Mesodermal cell (in vitro differentiated cells): ENCODE data around the gene TRPM6. TPM values are rescaled to one million over a fixed set of nuclear protein-coding genes. Genes with fewer than 3 reads are reported as not detected.
"Not testable (repeated sequence)": the region's sequence is repeated elsewhere in the genome, so short reads cannot be mapped to it uniquely, and the experiment has no call there.

Experiments used
- H3K27ac ChIP-seq: 2 replicates; pipeline ENCODE4 v1.7.0; 2013; ENCODE audit warnings: mild to moderate bottlenecking, low read depth, low read length, moderate library complexity; ENCODE audit not compliant: severe bottlenecking
- H3K36me3 ChIP-seq: 2 replicates; pipeline ENCODE4 v1.7.1; 2013; ENCODE audit warnings: mild to moderate bottlenecking, low read length, moderate library complexity; ENCODE audit not compliant: control insufficient read depth, insufficient read depth
- H3K4me1 ChIP-seq: one replicate; pipeline ENCODE4 v1.7.1; 2013; ENCODE audit warnings: mild to moderate bottlenecking, low read length; ENCODE audit not compliant: insufficient read depth, control insufficient read depth, poor library complexity, severe bottlenecking
- H3K4me3 ChIP-seq: 2 replicates; pipeline ENCODE4 v1.7.0; 2013; ENCODE audit warnings: low read length, control low read depth, mild to moderate bottlenecking; ENCODE audit not compliant: insufficient read depth, poor library complexity, severe bottlenecking; ENCODE audit errors: extremely low read depth
- H3K9me3 ChIP-seq: 2 replicates; pipeline ENCODE4 v1.7.1; 2013; ENCODE audit warnings: mild to moderate bottlenecking, low read length, moderate library complexity; ENCODE audit not compliant: control insufficient read depth
- WGBS, 2 experiments: methylation state at CpG; one replicate each; pipeline ENCODE4 v1.1.5; 2013; ENCODE audit warnings: missing lambda C conversion rate in 2 of 2; ENCODE audit not compliant: insufficient coverage in 2 of 2; 5-methylcytosine and 5-hydroxymethylcytosine counted together
- polyA plus RNA-seq, 2 experiments: library from polyadenylated mRNA; stranded (reverse); fragments of 50-300 nt; gene quantifications; one replicate each; pipeline ENCODE4 v1.2.3, GENCODE V29; 2013

TRPM6 gene, protein sequence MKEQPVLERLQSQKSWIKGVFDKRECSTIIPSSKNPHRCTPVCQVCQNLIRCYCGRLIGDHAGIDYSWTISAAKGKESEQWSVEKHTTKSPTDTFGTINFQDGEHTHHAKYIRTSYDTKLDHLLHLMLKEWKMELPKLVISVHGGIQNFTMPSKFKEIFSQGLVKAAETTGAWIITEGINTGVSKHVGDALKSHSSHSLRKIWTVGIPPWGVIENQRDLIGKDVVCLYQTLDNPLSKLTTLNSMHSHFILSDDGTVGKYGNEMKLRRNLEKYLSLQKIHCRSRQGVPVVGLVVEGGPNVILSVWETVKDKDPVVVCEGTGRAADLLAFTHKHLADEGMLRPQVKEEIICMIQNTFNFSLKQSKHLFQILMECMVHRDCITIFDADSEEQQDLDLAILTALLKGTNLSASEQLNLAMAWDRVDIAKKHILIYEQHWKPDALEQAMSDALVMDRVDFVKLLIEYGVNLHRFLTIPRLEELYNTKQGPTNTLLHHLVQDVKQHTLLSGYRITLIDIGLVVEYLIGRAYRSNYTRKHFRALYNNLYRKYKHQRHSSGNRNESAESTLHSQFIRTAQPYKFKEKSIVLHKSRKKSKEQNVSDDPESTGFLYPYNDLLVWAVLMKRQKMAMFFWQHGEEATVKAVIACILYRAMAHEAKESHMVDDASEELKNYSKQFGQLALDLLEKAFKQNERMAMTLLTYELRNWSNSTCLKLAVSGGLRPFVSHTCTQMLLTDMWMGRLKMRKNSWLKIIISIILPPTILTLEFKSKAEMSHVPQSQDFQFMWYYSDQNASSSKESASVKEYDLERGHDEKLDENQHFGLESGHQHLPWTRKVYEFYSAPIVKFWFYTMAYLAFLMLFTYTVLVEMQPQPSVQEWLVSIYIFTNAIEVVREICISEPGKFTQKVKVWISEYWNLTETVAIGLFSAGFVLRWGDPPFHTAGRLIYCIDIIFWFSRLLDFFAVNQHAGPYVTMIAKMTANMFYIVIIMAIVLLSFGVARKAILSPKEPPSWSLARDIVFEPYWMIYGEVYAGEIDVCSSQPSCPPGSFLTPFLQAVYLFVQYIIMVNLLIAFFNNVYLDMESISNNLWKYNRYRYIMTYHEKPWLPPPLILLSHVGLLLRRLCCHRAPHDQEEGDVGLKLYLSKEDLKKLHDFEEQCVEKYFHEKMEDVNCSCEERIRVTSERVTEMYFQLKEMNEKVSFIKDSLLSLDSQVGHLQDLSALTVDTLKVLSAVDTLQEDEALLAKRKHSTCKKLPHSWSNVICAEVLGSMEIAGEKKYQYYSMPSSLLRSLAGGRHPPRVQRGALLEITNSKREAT (N-terminal part only)
- 0.22 TPM for polyA plus RNA-seq (2013, experiment 1 of 2)
- 0.10 TPM for polyA plus RNA-seq (2013, experiment 2 of 2)

DNA sequence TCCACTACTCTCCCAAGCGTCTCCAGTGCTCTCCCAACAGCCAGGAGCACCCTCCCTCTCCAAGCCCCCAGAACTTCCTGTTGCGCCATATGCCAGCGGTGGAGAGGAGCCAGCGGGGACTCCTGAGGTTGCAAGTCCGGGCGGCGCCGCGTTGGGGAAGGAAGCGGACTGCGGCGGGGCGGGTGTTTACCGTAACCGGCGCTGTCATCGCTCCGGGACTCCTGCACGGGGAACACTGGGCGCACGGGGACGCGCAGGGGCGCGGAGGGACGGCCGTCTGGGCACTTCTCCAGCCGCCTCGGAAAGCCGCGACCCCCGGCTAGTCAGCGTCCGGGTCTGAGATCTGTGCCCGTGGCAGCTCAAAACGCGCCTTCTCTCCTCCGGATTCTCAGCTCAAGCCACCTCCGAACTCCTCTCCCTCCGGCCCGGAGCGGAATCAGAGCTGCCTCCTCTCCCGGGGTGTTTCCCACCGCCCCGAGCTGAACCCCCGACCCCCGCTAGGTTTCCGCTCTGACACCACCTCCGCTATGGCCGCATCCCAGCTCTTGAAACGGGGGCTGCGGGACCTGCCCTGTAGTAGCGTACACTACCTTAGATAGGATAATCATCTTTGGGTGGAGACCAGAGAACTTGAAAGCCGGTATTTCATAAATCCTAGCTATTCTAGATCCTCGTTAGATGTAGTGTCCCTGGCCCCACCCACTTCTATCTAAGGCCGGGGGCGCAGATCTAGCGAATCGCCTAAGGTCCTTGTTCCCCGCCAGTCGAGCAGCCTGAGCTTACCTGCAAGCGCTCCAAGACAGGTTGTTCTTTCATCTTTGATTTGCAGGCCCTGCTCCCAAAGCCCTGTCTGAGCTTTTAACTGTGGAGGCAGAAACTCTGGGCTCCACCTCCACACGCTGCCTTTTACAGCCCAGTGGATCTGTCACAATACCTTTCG, at the start of gene TRPM6:
Gene TRPM6, minus strand, starts transcription at position 881 of the 940 bp plus-strand sequence. Its CDS starts 65 bp downstream, at position 816.
- Histone ChIP-seq H3K4me3 (peak within 1 kb of the TSS; percentile 64), H3K27ac (peak within 1 kb of the TSS; percentile 29), H3K4me1 (no peaks in the 10 kb centered on the region), H3K9me3 (no peaks in the 10 kb centered on the region), H3K36me3 (no peaks in the 10 kb centered on the region)
- 3 to 4% methylated on average over 51 to 59 of the region's 64 CpGs for WGBS, 2 experiments

DNA sequence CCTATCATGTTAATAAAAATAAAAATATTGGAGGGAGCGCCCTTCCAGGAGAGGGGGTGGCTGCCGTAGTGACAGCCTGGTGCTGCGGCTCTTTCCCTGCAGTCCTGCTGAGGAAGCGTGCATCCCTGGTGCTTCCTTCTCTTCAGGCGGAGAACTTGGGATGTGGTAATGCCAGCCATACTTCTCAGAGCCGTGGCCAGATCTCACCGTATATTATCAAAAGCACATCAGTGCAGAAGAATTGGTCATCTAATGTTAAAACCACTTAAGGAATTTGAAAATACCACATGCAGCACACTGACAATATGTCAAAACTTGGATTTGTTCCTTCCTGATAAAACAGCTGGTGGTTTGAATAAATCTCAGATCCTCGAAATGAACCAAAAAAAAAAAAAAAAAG, 47.3 kb upstream of the TRPM6 start:
- no peaks in the 10 kb centered on the region for H3K4me1 ChIP-seq
- H3K4me3 ChIP-seq = no peak overlapping the region
- H3K36me3 ChIP-seq = no peaks in the 10 kb centered on the region
- H3K9me3 ChIP-seq = peaks cover 7% of the 10 kb centered on the region
- H3K27ac ChIP-seq = no peak overlapping the region
- WGBS, 2 experiments = 86 to 90% methylated on average over 4 to 7 of the region's 8 CpGs

DNA sequence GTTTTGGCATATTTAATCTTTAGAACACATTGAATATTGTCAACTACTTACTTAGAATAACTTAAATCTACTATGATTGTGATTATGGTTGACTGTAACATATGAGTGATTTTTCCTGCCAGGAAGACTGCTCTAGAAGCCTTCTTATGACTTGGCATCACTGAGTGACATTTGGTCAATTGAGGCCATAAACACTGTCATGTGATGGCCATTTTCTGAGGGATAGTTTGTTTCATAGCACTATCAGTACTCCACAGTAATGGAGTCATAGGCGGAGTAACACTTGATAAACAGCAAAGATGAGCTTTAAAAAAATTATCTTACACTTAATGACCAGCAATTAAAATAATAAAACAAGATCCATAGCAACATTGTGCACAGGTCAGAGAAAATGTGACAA, 34.0 kb upstream of the TRPM6 start:
- Histone ChIP-seq H3K9me3 (no peaks in the 10 kb centered on the region), H3K4me1 (no peaks in the 10 kb centered on the region), H3K27ac (no peak overlapping the region), H3K4me3 (no peak overlapping the region), H3K36me3 (no peaks in the 10 kb centered on the region)
- no CpG with 5 or more reads among the region's 1 CpG for WGBS, 2 experiments

DNA sequence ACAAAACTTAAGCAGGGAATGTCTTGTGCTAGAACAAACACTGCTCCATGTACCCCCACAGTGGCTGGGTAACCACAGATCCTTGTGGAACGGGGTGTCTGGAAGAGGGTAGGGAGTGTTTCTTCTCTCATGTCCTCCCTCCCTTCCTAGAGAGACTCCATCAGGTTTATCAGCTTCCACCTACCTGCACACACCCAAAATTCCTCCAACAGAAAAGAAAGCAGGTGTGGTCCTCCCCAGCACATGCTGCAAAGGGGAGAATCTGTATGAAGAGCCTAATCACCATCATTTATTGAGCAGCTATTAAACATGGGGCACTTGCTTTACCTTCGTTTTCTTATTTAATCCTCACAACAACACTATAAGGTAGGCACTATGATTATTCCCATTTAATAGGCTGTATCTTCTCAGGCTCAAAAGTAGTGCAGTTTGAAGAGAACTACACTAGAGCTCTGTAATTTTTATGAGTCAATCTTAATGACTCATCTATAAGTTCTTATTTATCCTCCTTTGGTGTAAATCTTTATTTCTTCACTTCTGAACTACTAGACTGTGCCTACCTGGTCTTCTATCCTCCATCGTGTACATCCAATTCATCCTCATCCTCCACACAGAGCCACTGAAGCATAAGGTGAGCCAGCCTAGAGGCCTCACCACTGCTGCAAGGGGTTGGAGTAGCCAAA, 33.4 kb upstream of the TRPM6 start:
- Histone ChIP-seq H3K36me3 (no peaks in the 10 kb centered on the region), H3K27ac (no peak overlapping the region), H3K4me3 (no peak overlapping the region), H3K9me3 (no peaks in the 10 kb centered on the region), H3K4me1 (no peaks in the 10 kb centered on the region)
- 82% methylated on average over 1 of the region's 3 CpGs; no CpG with 5 or more reads in 1 of the 2 experiments for WGBS, 2 experiments

DNA sequence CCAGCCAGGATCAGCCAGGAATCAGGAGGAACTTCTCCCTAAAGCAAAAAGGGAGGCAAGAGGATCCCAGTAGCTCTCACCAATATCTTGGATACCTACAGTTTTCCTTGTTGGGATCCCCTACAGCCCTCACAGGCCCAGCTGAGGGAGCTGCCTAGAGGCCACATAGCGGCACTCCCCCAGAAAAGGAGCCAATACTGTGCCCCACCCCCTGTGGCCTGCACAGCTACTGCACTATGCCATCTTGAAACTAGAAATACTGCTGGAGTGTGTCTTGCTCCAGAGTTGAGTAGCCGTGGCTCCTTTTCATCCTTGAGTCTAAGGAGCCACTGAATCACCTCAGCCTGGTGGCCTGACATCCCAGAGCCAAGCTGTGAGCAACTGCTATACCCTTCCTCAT, 22.3 kb upstream of the TRPM6 start:
- no peak overlapping the region for H3K27ac ChIP-seq
- WGBS, 2 experiments = 75 to 100% methylated on average over 1 of the region's 2 CpGs
- no peak overlapping the region for H3K4me3 ChIP-seq
- no peaks in the 10 kb centered on the region for H3K4me1 ChIP-seq
- H3K36me3 ChIP-seq = no peaks in the 10 kb centered on the region
- no peaks in the 10 kb centered on the region for H3K9me3 ChIP-seq

DNA sequence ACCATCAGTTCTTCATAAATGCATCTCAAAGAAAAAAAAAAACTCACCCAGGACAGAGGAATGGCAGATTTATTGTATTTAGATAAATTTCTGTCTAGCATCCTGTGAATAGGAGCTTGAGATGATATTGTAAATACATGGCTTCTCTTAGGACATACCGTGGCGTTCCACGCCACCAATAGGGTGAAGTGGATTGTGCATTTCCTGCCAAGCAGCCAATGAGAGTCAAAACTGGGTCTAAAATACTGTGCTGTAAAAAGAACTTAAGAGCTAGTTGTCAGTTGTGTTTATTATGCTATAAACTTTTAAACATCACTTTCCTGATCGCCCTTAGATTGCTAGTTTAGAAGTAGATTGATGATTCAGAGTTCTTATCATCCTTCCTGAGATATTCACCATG, 20.9 kb upstream of the TRPM6 start:
- WGBS, 2 experiments = 90 to 100% methylated on average over 3 of the region's 4 CpGs
- H3K27ac ChIP-seq = no peak overlapping the region

DNA sequence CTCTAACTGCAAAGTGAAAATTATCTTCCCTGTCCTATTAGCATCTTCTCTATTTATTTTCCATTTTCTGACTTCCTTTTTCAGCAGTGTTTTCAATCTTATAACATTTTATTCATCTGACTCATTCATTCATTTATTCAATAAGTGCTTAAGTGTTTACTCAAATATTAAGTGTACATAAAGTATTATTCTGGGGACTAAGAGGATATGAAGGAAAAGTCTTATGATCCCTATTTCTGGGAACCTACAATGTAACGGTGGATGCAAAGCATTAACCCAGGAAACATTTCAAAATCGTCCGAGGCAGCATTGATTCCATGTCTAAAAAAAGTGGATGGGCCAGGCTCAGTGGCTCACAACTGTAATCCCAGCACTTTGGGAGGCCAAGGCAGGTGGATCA, 19.4 kb upstream of the TRPM6 start:
- Histone ChIP-seq H3K27ac (no peak overlapping the region), H3K4me3 (no peak overlapping the region), H3K4me1 (no peaks in the 10 kb centered on the region), H3K36me3 (no peaks in the 10 kb centered on the region), H3K9me3 (no peaks in the 10 kb centered on the region)
- WGBS, 2 experiments = 86 to 95% methylated on average over 3 of the region's 3 CpGs

More for the DNA sequence above, 20.9 kb upstream of the TRPM6 start:
- no peaks in the 10 kb centered on the region for H3K9me3 ChIP-seq
- H3K36me3 ChIP-seq = no peaks in the 10 kb centered on the region
- H3K4me3 ChIP-seq = no peak overlapping the region
- no peaks in the 10 kb centered on the region for H3K4me1 ChIP-seq

DNA sequence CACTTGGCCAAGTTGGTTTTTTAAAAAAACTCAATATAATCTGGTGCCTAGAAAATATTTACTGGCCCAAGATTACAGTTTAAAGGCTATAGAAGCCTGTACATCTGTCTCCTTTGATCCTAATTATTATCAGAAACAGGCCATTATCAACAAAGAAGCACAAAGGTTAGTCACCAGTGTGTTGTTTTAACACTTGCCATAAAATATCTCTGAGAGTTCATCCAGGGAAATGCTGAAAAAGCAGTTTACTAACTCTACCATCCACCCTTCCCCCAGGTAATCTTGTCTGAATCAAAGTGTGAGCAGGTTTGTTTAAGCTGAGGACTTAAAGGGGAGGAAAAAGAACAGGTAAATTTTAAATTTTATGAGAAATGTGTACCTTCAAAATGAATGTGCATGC, 13.3 kb upstream of the TRPM6 start:
- Histone ChIP-seq H3K9me3 (no peaks in the 10 kb centered on the region), H3K27ac (no peak overlapping the region), H3K4me1 (no peaks in the 10 kb centered on the region), H3K4me3 (no peak overlapping the region), H3K36me3 (no peaks in the 10 kb centered on the region)

DNA sequence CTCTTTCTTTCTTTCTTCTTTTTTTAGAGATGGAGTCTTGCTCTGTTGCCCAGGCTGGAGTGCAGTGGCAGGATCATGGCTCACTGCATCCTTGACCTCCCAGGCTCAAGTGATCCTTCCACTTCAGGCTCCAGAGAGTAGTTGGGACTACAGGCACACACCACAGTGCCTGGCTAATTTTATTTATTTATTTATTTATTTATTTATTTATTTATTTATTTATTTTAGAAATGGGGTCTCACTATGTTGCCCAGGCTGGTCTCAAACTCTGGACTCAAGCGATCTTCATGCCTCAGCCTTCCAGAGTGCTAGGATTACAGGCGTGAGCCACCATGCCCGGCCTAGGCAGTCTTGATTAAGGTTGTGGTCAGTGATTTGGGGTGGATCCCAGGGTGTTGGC, 728 bp upstream of the TRPM6 start:
- WGBS, 2 experiments = 80 to 100% methylated on average over 1 of the region's 3 CpGs
- not testable (repeated sequence) for H3K4me1 ChIP-seq, H3K9me3 ChIP-seq, H3K27ac ChIP-seq, H3K4me3 ChIP-seq, H3K36me3 ChIP-seq
